HG02840 (cell line): ENCODE results near the gene CDKN2B-AS1.

Experiments
- ATAC-seq: cut with Tn5 transposase; IDR thresholded peaks from one replicate; pipeline ENCODE4 v1.9.1; 2021; ENCODE audit warnings: mild to moderate bottlenecking, moderate library complexity, moderate number of reproducible peaks; ENCODE audit not compliant: unreplicated experiment, low FRiP score

Gene CDKN2B-AS1

DNA sequence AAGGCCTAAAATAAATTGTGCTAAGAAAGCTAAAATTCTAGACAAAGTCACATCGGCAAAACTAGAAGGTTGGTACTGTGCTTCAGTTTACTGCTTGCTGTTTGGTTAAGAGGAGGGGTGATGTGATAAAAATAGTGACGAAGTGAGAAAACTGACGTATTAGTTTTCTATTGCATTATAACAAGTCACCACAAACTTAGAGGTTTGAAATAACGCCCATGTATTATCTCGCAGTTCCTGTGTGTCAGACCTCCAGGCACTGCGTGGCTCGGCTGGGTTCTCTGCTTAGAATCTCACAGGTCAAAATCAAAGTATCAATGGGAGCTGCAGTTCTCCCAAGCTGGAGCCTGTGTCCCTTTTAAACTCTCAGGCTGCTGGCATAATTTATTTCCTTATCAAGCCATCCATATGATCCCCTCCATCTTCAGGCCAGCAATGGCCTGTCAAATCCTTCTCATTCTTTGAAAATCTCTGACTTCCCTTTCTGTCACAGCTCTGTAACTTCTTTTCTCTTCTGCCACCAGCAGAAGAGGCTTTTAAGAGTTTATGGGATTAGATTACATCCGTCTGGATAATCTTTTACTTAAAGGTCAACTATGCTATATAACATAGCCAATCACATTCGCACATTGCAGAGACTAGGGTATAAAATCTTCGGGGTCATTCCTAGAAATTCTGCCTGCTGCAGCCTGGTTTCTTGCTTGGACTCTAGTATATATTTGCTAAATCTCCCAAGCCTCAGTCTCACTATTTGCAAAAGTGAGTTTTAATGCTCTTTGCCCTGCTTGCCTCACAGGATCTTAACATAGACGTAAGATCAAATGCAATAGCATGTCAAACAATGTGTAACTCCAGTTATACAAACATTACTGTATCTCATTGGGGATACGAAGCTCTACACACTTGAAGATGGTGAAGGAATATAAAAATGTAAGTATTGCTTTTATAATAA, 118.6 kb downstream of the CDKN2B-AS1 start:
- no peak for ATAC-seq

DNA sequence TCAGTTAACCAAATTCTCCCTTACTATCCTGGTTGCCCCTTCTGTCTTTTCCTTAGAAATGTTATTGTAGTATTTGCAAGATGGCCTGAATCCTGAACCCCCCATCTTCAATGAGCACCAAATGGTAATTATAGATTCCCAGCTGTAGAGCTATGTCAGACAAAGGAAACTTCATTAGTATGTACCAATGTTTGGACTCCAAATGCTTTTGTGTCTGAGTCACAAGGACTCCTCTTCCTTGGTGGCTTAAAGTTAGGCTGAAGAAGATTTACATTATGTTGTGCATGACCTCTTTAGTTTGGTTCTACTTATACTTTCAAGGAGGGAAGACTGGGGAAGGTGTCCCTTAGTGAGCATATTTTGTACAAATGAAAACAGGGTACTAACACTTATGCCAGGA, 120.4 kb downstream of the CDKN2B-AS1 start:
- ATAC-seq: no peak

DNA sequence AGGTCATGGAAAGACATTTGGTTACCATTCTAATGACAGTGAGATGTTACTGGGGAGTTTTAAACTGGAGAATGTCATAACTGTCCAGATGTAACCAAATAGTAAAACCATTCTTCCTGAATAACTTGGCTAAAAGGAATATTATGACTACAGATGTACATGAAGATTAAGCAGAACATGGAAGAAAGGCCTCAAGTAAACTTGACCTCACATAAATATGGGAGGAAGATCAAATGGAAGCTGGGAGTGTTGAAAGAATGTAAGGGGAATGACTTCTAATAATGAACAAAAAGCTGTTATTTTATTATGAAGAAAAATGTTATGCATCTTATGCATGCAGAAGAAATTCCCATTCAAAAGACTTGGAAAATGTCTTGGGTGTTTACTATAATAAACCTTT, 122.2 kb downstream of the CDKN2B-AS1 start:
- ATAC-seq: no peak

- ATAC-seq: no peak
Observed at GRCh38 chr9:22117511-22118384, 123.2 kb downstream of the CDKN2B-AS1 start.

DNA sequence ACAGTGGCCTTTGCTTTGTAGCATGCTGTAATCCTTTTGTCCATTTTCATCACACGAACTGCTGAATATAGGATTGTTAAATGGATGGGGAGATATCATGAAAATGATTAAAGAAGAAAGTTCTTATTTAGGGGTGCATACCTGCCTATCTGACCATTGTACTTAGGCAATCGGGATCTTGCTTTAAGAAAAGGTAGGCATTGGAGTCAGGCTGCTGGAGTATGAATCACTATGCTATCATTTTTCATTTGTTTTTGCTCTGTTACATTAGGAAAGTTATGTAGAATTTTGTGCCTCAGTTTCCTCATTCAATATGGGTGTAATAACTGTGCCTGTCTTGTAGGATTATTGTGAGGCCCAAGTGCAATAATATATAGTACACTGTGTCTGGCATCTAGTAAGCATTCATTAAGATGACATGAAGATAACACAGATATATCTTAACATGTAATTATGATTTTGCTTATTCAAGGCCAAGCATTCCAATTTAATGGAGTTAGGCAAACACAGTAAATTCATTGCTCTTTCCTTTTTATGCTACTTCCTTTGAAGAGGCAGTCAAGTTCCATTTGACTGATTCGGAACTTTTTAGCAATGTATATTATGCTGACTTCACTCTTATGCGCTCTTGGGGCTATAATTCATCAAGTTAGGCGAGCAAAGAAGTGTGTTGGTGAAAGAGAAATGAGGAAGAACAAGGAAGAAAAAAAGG, 124.4 kb downstream of the CDKN2B-AS1 start:
- ATAC-seq: no peak

GRCh38 chr9:22119522-22120158, 125.0 kb downstream of the CDKN2B-AS1 start:
- no peak for ATAC-seq

- ATAC-seq: no peak
Observed at GRCh38 chr9:22120159-22120549, 125.6 kb downstream of the CDKN2B-AS1 start.

GRCh38 chr9:22120595-22120994, 126.0 kb downstream of the CDKN2B-AS1 start:
- ATAC-seq: no peak

- no peak for ATAC-seq
Observed at GRCh38 chr9:22124263-22125011, 129.8 kb downstream of the CDKN2B-AS1 start.

GRCh38 chr9:22129133-22129532, 134.5 kb downstream of the CDKN2B-AS1 start:
- ATAC-seq: no peak

DNA sequence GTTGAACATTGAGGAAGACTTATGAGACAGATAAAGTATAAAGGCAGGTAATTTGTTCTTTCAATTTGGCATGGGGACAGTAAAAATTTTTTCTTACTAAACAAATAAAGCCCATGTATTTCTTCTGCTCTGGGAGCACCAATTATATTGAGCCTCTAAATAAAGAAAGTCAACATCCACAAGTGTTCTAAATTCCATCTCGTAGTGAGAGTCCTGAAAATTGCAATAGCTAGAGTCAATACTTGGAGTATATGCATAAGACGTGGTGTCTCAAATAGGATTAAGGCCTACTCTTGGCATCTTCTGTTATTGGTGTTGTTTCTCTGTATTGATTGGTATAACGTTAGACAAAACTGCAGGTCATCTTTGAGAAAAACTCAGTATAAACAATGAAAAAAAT, 135.0 kb downstream of the CDKN2B-AS1 start:
- ATAC-seq: no peak

- ATAC-seq: no peak
Observed at GRCh38 chr9:22131817-22132216, 137.2 kb downstream of the CDKN2B-AS1 start.

GRCh38 chr9:22134390-22134789, 139.8 kb downstream of the CDKN2B-AS1 start:
- ATAC-seq: no peak

DNA sequence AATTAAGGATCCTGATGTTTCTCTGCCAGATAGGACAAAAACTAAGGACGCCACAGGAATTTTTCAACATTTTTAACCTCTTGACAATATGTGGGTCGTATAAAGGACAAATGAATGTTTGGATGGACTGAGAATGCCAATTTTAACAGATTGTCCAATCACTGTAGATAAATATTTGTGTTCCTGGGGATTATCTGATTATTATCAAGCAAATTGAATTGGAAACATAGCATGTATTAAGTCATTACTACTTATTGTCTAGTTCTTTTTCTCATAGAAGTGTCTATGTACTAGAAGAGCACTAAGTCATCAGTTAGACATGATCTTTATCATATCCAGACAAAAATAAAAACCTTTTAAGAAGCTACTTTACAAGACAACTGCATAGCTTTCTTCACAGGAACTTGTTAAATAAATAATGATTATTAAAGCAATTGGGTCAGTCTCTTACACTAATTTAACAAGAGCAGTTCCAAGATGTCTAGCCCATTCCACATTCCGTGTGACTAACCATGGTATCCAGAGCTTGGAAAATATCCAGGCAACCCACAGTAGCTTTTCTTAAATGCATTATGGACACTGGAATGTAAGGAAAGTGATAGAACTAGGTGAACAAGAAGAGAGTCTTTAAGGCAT, 142.0 kb downstream of the CDKN2B-AS1 start:
- ATAC-seq: no peak

- no peak for ATAC-seq
Observed at GRCh38 chr9:22138956-22139660, 144.5 kb downstream of the CDKN2B-AS1 start.

GRCh38 chr9:22141908-22142307, 147.3 kb downstream of the CDKN2B-AS1 start:
- ATAC-seq: no peak

DNA sequence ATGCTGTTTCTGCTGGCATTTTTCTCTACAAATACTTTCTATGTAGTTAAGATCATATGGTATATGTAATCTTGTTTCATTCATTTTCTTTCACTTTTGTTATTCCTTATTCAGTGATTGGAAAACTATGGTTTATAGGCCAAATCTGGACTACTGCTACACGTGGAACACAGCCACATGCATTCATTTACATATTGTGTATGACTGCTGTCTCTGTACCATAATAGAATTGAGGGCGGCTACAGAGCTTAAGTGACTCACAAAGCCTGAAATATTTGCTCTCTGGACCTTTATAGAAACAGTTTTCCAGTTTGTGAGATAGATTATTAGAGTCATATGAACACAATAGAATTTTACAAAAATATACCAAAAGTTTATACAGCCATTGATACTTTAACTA, 148.1 kb downstream of the CDKN2B-AS1 start:
- ATAC-seq: no peak
